Measurements from ENCODE around the gene IFI35.
"Not testable (repeated sequence)": the region's sequence is repeated elsewhere in the genome, so short reads cannot be mapped to it uniquely, and the experiment has no call there.

The IFI35 gene

GRCh38 chr17:43006639-43007551 is at the start of gene IFI35:
IFI35 (plus strand) TSS chr17:43006784; CDS start chr17:43006948, 164 bp downstream.
- DNase-seq: peak; percentile 70

- DNase-seq: peak; percentile 85
Observed at GRCh38 chr17:42964161-42964932, 42.2 kb upstream of the IFI35 start, which contains the start of gene AARSD1. AARSD1 (minus strand) TSS chr17:42964454; CDS start chr17:42964440, 14 bp downstream.

GRCh38 chr17:42967925-42968324 is 38.7 kb upstream of the IFI35 start:
- DNase-seq: no peak

GRCh38 chr17:42969001-42969581 is 37.5 kb upstream of the IFI35 start:
- DNase-seq: no peak

- DNase-seq: no peak
Observed at GRCh38 chr17:42971589-42971988, 35.0 kb upstream of the IFI35 start.

GRCh38 chr17:42973323-42973722 is 33.3 kb upstream of the IFI35 start:
- not testable (repeated sequence) for DNase-seq

GRCh38 chr17:42975265-42975664 is 31.3 kb upstream of the IFI35 start:
- DNase-seq: no peak

GRCh38 chr17:42975701-42976100 is 30.9 kb upstream of the IFI35 start:
- not testable (repeated sequence) for DNase-seq

- no peak for DNase-seq
Observed at GRCh38 chr17:42979511-42980273, 26.9 kb upstream of the IFI35 start, which contains the start of gene PTGES3L. PTGES3L (minus strand) TSS chr17:42980080; CDS start chr17:42980053, 27 bp downstream.

- peak; percentile 78 for DNase-seq
Observed at GRCh38 chr17:42980274-42980765, 26.3 kb upstream of the IFI35 start, which contains the start of gene RUNDC1. RUNDC1 (plus strand) TSS chr17:42980565; CDS start chr17:42980577, 12 bp downstream.

- peak; percentile 2 for DNase-seq
Observed at GRCh38 chr17:42980766-42981397, 25.7 kb upstream of the IFI35 start.

GRCh38 chr17:42982266-42982665 is 24.3 kb upstream of the IFI35 start:
- no peak for DNase-seq

- DNase-seq: no peak
Observed at GRCh38 chr17:42985225-42985624, 21.4 kb upstream of the IFI35 start.

- no peak for DNase-seq
Observed at GRCh38 chr17:42989141-42989540, 17.4 kb upstream of the IFI35 start.

GRCh38 chr17:42989726-42990652 is 16.6 kb upstream of the IFI35 start:
- DNase-seq: peak; percentile 21

- no peak for DNase-seq
Observed at GRCh38 chr17:42991471-42991870, 15.1 kb upstream of the IFI35 start.

GRCh38 chr17:42992872-42993271 is 13.7 kb upstream of the IFI35 start:
- DNase-seq: no peak

GRCh38 chr17:42993913-42994312 is 12.7 kb upstream of the IFI35 start:
- not testable (repeated sequence) for DNase-seq

GRCh38 chr17:42997390-42997983 is 9.1 kb upstream of the IFI35 start:
- no peak for DNase-seq

Data from T1000 (cell line).